SK-N-SH treated with all-trans-retinoic acid at 6 μM for 48 hours (cell line): ENCODE measurements around the gene ARHGEF2.
A peak's percentile ranks its signal among the peaks of the same experiment; 100 is the strongest.

Experiments used
- ATAC-seq: fragments of 200-7000 bp; cut with Tn5 transposase; 3 replicates; pipeline ENCODE4 v1.9.1; 2020; ENCODE audit warnings: mild to moderate bottlenecking, moderate library complexity
- ARNTL ChIP-seq: fragments of 450-650 bp; formaldehyde crosslinking; IDR thresholded peaks from 2 replicates; pipeline ENCODE4 v1.5.0; 2020; ENCODE audit warnings: low read depth, mild to moderate bottlenecking, moderate library complexity, borderline replicate concordance
- BACH2 ChIP-seq: fragments of 250-450 bp; sonication (Bioruptor Pico); IDR thresholded peaks from 2 replicates; pipeline ENCODE4 v1.9.0; 2021; ENCODE audit warnings: mild to moderate bottlenecking, borderline replicate concordance
- CREB5 ChIP-seq: fragments of 250-450 bp; sonication (Bioruptor Pico); IDR thresholded peaks from 2 replicates; pipeline ENCODE4 v1.5.1; 2020; ENCODE audit warnings: low read depth, mild to moderate bottlenecking, moderate library complexity
- CSDC2 ChIP-seq: fragments of 250-450 bp; sonication (Bioruptor Pico); IDR thresholded peaks from 2 replicates; pipeline ENCODE4 v1.5.0; 2020; ENCODE audit warnings: mild to moderate bottlenecking, moderate library complexity
- CSRNP3 ChIP-seq: fragments of 250-450 bp; sonication (Bioruptor Pico); IDR thresholded peaks from 2 replicates; pipeline ENCODE4 v1.5.1; 2021; ENCODE audit warnings: mild to moderate bottlenecking, moderate library complexity
- ESRRG ChIP-seq: fragments of 250-450 bp; sonication (Bioruptor Pico); IDR thresholded peaks from 2 replicates; pipeline ENCODE4 v1.6.1; 2021; ENCODE audit warnings: mild to moderate bottlenecking
- OSR1 ChIP-seq: fragments of 250-450 bp; sonication (Bioruptor Pico); IDR thresholded peaks from 2 replicates; pipeline ENCODE4 v1.8.0; 2022; ENCODE audit warnings: moderate library complexity, mild to moderate bottlenecking, inconsistent platforms
- PATZ1 ChIP-seq: fragments of 250-450 bp; sonication (Bioruptor Pico); IDR thresholded peaks from 2 replicates; pipeline ENCODE4 v1.8.0; 2020; ENCODE audit warnings: mild to moderate bottlenecking, moderate library complexity, borderline replicate concordance
- RARB ChIP-seq: fragments of 250-450 bp; sonication (Bioruptor Pico); IDR thresholded peaks from 2 replicates; pipeline ENCODE4 v1.8.0; 2021; ENCODE audit warnings: mild to moderate bottlenecking, moderate library complexity
- SNAI2 ChIP-seq: fragments of 250-450 bp; sonication (Bioruptor Pico); IDR thresholded peaks from 2 replicates; pipeline ENCODE4 v1.5.0; 2020; ENCODE audit warnings: mild to moderate bottlenecking, moderate library complexity
- TOX ChIP-seq: fragments of 250-450 bp; sonication (Bioruptor Pico); IDR thresholded peaks from 2 replicates; pipeline ENCODE4 v1.8.0; 2021; ENCODE audit warnings: mild to moderate bottlenecking, moderate library complexity, borderline replicate concordance
- ZC3H10 ChIP-seq: fragments of 250-450 bp; sonication (Bioruptor Pico); IDR thresholded peaks from 2 replicates; pipeline ENCODE4 v1.5.1; 2021; ENCODE audit warnings: mild to moderate bottlenecking, moderate library complexity
- ZFP30 ChIP-seq: fragments of 450-650 bp; formaldehyde crosslinking; IDR thresholded peaks from 2 replicates; pipeline ENCODE4 v1.5.0; 2022; ENCODE audit warnings: mild to moderate bottlenecking, moderate library complexity
- ZNF565 ChIP-seq: fragments of 450-650 bp; formaldehyde crosslinking; conservative IDR thresholded peaks from 2 replicates; pipeline ENCODE4 v1.5.0; 2020; ENCODE audit warnings: low read depth, mild to moderate bottlenecking, moderate library complexity
- ZNF8 ChIP-seq: fragments of 450-650 bp; formaldehyde crosslinking; IDR thresholded peaks from 2 replicates; pipeline ENCODE4 v1.5.0; 2020; ENCODE audit warnings: mild to moderate bottlenecking, moderate library complexity
- TF ChIP-seq, protein P1 (sequence below): fragments of 250-450 bp; sonication (Bioruptor Pico); IDR thresholded peaks from 2 replicates; pipeline ENCODE4 v1.5.0; 2020; ENCODE audit warnings: mild to moderate bottlenecking, moderate library complexity
- TF ChIP-seq, protein P2 (sequence below): fragments of 250-450 bp; sonication (Bioruptor Pico); IDR thresholded peaks from 2 replicates; pipeline ENCODE4 v1.8.0; 2021; ENCODE audit warnings: low read depth, mild to moderate bottlenecking, moderate library complexity, borderline replicate concordance

Gene ARHGEF2

GRCh38 chr1:156002188-156002911, 24.0 kb upstream of the ARHGEF2 start:
- TF ChIP-seq TOX (CRISPR knock-in tag) (no peak), PATZ1 (CRISPR knock-in tag) (no peak), CREB5 (CRISPR knock-in tag) (no peak), ZNF565 (CRISPR knock-in tag) (no peak), ARNTL (CRISPR knock-in tag) (no peak), CSDC2 (no peak), SNAI2 (CRISPR knock-in tag) (no peak), ZFP30 (CRISPR knock-in tag) (no peak), BACH2 (CRISPR knock-in tag) (no peak), OSR1 (CRISPR knock-in tag) (no peak), ZNF8 (CRISPR knock-in tag) (no peak), CSRNP3 (CRISPR knock-in tag) (no peak)
- no peak for ATAC-seq

DNA sequence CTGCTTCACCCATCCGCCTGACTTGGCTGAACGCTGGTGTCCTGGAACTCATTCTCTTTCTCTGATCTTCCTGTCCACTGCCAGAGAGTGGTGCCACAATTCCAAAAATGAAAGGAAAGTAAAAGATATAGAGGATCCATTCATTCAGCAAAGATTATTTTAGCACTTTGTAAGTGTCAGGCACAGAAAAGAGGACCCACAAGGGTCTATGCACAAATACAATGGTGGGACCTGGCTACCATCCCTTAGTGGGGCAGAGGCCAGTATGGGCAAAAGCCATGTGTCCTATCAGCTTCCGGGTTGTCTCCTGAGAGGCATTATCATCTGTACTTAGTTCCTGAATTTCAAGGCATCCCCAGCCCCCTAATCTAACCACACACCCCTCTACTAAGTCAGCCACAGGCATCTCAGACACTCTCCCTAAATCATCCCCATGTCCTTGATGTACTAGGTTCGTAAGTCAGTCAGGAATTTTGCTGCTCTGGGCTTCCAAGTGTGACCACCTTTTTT, 23.4 kb upstream of the ARHGEF2 start:
- no peak for TF ChIP-seq CSRNP3 (CRISPR knock-in tag)
- TF ChIP-seq, protein P1, sequence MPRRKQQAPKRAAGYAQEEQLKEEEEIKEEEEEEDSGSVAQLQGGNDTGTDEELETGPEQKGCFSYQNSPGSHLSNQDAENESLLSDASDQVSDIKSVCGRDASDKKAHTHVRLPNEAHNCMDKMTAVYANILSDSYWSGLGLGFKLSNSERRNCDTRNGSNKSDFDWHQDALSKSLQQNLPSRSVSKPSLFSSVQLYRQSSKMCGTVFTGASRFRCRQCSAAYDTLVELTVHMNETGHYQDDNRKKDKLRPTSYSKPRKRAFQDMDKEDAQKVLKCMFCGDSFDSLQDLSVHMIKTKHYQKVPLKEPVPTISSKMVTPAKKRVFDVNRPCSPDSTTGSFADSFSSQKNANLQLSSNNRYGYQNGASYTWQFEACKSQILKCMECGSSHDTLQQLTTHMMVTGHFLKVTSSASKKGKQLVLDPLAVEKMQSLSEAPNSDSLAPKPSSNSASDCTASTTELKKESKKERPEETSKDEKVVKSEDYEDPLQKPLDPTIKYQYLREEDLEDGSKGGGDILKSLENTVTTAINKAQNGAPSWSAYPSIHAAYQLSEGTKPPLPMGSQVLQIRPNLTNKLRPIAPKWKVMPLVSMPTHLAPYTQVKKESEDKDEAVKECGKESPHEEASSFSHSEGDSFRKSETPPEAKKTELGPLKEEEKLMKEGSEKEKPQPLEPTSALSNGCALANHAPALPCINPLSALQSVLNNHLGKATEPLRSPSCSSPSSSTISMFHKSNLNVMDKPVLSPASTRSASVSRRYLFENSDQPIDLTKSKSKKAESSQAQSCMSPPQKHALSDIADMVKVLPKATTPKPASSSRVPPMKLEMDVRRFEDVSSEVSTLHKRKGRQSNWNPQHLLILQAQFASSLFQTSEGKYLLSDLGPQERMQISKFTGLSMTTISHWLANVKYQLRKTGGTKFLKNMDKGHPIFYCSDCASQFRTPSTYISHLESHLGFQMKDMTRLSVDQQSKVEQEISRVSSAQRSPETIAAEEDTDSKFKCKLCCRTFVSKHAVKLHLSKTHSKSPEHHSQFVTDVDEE (CRISPR knock-in tag), result no peak
- TF ChIP-seq, protein P2, sequence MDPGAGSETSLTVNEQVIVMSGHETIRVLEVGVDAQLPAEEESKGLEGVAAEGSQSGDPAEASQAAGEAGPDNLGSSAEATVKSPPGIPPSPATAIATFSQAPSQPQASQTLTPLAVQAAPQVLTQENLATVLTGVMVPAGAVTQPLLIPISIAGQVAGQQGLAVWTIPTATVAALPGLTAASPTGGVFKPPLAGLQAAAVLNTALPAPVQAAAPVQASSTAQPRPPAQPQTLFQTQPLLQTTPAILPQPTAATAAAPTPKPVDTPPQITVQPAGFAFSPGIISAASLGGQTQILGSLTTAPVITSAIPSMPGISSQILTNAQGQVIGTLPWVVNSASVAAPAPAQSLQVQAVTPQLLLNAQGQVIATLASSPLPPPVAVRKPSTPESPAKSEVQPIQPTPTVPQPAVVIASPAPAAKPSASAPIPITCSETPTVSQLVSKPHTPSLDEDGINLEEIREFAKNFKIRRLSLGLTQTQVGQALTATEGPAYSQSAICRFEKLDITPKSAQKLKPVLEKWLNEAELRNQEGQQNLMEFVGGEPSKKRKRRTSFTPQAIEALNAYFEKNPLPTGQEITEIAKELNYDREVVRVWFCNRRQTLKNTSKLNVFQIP (CRISPR knock-in tag), result no peak
- ATAC-seq, result peak; percentile 32

DNA sequence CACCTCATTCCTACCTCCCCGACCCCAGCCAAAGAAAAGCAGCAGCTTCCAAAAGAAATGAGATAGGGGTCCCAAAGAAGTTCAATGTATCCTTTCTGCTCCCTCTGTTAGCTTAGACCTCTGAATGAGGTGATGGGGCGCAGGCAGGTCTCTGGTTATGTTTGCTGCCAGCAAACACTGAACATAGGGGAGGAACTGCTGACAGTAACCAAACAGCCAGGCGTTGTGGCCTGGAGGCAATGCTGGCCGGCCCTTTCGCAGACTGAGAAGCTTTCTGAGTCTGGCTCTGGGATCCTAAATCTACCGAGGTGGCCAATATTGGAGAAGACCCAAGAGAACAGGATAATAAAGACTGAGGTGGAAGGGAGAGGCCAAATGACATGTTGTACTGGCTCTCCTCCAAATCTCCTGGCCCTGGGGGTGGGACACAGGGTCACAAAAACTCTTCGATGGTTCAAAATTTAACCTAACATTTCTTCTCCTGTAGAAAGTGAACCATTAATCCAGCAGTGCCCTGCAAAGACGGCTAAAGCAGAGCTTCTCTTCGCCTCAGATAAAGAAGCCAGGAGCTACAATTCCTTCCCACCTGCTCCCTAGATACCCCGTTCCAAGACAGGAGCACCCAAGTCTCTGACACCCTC, 22.8 kb upstream of the ARHGEF2 start:
- no peak for ATAC-seq
- no peak for TF ChIP-seq ZC3H10
- no peak for TF ChIP-seq ZNF565 (CRISPR knock-in tag)
- no peak for TF ChIP-seq ESRRG
- no peak for TF ChIP-seq RARB
